OCI-LY3 (cell line): ENCODE data around the gene ACOT7.

Experiments used
- CTCF ChIP-seq: fragments of 200-600, 300-600 bp; sonication (generic); IDR thresholded peaks from 2 replicates; pipeline ENCODE4 v1.5.1; 2014; ENCODE audit warnings: antibody characterized with exemption, low read length, low read depth
- EZH2phosphoT487 ChIP-seq: fragments of 200-600 bp; shearing (Covaris generic); IDR thresholded peaks from 2 replicates; pipeline ENCODE4 v1.6.1; 2018; ENCODE audit warnings: antibody characterized with exemption, mixed run types, low read depth

- TF ChIP-seq CTCF: no peak
- no peak for TF ChIP-seq EZH2phosphoT487
Measured at GRCh38 chr1:6221210-6221784, 172.3 kb downstream of the ACOT7 start.
